NCI-H2171 treated with DMSO at 0.1 percent for 48 hours (cell line): ENCODE data around the gene TXNRD3.

Experiments used
- DNase-seq: peaks from one replicate; lab custom pipeline; 2025; lab: John Stamatoyannopoulos, UW

TXNRD3 gene

DNA sequence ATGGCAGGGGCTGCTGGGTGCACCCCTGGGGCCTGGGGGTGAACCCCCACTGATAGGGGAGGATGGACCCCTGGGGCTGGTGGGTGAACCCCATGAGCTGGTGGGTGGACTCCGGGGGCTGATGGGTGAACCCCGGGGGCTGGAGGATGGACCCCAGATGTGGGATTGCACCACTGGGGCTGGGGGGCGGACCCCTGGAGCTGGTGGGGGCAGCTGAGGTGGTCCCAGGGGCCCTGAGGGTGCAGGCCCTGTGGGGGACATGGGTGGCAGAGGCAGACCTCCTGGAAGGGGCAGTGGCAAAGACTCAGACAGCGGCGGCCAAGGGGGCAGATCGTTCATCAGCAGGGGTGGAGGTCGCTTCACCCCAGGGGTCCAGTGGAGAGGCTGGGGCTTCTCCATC, 17.4 kb upstream of the TXNRD3 start:
- DNase-seq = no peak

DNA sequence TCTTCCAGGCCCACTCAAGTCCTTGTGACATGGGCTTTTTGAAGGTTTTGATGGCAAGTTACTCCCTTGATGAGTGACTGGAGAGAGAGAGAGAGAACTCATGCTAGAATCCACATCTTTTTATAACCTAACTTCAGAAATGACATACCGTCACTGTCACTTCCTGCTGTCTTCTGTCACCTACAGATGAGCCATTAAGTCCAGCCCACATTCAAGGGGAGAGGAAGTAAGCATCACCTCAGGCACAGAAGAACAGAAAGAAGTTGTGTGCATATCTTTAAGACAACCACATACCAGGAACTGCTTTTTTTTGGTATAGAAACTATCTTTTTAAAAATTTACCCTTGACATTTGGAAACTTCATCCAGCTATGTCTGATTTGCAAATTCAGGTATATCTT, 16.6 kb upstream of the TXNRD3 start:
- no peak for DNase-seq

DNA sequence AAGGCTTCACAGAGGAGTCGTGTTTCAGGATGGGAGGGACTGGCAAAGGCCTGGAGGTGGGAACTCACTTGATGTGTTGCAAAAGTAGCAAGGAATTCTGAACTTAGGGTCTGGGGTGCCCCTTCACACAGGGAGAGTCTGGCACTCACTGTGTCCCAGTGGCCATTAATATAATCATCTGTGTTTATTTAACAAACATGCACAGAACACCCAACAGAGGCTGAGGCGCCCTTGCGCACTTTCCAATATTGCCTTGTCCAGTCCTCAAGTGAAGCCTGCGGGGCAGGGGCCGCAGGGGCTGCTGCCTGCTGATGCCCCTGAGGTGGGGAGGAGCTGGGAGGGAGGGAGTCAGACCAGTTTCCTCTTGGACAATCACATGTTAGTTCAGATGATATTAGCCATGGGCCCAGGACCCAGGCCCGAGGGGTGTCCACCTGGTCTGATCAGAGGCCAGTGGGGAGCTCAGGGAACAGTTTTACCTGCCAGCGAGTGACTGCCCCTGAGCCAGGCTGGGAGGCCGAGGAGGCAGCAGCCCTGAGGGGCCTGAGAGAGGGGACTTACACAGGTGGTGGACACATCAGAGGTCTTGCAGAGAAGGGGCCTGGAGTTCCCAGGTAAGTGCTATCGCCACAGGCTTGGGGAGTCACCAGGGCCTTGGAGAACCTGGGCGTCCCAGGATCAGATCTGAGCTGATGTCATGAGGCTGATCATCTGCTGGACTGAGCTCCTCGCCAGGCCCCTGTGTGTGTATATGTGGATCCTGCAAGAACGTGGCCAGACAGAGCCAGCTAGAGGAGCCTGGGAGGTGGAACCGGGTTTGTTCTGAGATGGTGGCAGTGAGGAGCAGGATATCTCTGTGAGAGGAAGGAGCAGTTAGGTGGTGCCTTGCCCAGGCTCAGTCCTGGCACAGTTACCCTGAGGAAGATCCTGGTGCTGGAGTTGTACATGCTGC, 13.8 kb upstream of the TXNRD3 start:
- DNase-seq = no peak

DNA sequence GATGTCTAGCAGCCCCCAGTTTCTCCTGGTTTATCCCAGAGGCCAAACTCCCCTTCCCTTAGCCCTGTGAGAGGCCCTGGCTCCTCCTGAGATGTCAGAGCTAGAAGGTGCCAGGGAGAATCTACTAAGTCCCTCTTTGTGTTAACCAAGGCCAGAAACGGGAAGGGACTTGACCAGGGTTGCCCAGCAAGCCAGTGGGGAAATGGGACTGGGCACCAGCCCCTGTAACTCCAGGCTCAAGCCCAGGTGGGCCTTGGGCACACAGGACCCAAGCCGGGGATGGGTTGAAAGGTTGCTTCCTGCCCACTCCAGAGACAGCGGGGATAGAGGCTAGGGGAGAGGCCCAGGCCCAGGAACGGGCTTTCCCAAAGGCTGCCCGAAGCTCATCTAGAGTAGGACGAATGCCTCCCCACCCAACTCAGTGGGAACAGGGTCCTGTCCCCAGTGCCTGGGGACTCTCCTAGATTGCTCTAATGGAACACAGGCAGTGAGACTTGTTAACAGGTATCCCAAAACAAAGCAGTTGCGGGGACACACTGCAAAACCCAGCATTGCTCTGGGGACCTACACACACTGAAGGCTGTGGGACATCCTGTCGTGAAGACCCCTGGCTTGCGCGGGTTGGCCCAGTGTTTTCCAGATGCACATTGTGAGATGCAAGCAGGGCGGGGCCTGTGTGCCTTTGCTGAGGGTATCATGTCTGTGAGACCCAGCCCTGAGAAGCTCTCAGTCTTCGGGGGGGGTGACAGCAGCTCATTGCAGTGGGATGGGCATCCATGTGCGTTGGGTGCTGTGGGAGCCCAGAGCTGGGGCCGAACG, 12.9 kb upstream of the TXNRD3 start:
- DNase-seq = no peak

DNA sequence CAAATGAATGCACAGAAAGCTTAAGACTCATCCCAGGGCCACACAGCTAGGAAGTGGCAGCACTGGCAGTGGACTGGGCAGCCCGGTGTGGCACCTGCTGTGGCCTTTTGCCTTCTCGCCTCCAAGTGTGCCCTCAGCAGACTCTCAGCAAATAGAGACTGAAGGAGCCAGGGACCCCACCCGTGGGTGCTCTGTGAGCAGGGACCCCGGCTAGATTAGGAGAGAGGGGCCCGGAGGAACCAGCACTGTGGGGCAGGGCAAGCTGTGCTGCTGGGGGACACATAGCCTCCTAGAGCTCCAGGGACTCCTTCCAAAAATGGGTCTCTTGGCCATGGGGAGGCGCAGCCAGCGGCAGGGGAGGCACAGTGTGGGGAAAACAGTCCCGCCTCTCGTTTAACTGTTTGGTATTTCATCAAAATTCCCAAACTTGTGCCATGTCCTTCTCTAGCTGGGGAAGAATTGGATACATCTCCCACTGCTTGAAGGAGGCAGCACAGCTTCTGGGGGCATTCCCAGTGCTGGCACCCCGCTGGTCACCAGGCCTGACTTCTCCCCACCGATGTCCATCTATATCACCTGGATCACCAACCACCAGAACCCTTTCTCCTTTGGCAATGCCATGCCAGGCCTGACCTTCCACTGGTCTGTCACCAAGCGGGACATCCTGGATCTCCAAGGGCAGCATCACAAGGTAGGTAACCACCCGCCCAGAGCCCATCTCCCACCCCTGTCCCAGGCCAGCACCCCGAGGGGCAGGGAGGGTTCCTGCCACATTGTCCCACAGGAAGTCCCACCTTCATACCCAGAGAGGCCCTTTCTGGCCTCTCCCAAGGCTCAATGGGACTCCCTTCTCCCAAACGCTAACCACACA, 12.0 kb upstream of the TXNRD3 start:
- no peak for DNase-seq

DNA sequence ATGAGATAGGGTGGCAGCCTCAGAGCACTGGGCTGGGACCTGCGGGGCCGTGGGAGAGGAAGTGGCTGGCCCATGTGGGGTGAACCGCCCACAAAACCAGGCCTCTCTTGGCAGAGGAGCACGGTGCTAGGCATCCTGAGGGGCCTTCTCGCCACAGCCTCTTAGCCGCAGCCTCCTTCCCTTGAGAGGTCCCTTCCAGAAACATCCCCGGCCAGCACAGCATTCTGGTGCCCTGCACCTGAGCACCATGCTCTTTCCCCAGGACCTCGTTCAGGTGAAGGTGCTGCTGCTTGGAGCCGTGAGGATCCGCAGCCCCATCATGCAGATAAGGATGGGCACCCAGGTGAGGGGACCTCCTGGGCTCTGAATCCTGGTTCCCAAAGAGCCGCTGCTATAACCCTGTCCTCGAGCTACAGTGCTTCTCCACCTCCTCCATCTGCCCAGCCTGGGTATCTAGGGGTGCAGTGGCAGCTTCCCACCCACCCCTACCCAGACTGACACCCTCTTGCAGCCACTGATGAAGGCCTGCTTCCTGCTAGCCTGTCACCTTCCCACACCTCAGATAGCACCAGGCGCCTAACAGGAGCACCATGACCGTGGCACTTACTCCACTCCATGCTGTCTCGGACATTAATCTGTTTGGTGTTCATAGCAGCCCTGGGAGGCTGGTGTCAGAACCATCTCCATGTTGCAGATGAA, 11.2 kb upstream of the TXNRD3 start:
- DNase-seq = no peak

DNA sequence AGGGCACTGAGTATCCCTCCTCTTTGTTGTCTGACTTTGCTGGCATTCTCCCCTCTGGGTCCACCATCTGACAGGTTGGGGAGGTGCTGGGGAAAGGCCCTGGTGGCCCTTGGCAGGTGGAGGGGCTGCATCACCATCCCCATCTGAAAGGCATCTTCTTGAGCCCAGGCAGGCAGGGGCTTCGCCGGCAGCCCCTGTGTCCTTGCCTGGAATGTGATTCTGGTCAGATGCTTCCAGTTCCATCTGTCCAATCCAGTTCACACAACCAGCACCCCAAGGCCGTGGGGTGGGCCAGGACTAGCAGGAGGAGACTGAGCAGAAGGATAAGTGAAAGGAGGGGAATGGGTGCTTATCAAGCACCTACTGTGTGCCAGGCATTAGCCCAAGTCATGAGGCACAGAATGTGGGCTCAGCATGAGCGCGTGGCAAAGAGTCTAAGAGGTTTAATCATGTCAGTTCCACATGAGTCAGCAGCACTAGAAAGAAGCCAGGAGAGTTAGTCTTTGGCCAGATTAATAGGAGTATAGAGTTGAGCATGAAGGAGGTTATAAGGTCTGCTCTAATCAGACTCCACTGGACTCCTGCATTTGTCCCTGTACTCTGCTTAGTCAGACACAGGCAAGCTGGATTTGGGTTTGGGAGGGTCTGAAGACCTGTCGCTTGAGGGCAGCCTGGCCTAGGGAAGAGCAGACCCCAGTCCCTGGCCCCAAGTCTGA, 10.5 kb upstream of the TXNRD3 start:
- no peak for DNase-seq

DNA sequence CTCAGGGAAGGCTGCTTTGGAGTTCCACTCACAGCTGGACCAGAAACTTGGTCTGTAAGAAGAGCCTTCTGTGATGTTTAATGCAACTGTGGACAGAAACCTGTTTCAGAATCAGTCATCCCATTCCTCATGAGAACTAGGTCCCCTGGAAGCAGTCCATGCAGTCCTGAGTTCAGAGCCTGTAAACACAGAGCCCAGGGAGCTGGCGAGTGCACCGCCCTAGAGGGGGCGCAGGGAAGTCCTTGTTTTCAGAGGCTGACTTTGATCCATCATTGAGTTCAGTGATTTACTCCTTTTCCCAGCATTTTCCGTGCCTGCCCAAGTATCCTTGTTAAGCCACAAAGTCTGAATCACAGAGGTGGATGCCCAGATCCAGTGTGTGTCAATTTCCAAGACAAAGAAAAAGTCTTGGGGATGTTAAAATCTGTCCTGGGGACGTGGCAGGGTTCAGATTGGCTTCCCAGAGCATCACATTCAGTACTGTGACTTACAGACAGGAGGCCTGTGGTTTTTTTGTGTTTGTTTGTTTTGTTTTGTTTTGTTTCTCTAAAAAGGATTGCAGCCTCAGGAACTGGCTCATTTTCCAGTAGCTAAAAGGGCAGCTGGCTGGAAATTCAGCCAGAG, 9.8 kb upstream of the TXNRD3 start:
- no peak for DNase-seq

DNA sequence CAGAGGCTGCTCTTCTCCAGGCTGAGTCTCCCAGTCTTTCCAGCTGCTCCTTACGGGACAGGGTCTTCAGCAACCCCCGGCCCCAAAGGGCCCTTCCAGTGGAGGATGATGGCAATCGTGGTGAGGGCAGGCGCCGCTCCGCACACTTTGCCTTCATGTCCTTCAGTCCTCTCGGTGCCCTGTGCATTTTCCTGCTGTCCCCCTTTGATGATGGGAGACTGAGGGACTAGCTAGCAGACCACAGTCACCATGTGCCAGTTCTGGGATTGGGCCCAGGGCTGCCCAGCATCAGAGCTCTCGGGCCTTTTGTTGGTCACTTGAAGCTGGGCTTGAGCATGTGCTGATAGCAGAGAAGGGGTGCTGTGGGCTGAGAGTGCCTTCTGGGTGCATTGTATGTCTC, 8.8 kb upstream of the TXNRD3 start:
- DNase-seq = no peak

DNA sequence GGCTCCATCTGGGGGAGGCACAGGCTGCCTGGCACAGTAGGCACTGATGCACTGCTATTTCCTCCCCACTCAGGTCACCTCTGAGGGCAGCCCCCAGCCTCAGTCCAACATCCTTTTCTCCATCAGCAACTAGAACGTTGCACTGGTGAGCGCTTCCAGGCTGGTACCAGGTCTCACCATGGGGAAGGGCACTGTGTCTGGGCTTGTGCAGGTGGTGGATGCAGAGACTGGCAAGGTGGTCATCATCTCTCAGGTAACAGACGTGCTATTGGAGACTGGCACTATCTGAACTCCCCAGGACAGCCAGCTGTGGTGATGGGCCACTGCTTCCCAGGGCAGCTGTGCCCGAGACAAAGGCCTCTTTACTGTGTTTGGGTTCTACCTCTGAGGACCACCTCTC, 8.3 kb upstream of the TXNRD3 start:
- DNase-seq = no peak

DNA sequence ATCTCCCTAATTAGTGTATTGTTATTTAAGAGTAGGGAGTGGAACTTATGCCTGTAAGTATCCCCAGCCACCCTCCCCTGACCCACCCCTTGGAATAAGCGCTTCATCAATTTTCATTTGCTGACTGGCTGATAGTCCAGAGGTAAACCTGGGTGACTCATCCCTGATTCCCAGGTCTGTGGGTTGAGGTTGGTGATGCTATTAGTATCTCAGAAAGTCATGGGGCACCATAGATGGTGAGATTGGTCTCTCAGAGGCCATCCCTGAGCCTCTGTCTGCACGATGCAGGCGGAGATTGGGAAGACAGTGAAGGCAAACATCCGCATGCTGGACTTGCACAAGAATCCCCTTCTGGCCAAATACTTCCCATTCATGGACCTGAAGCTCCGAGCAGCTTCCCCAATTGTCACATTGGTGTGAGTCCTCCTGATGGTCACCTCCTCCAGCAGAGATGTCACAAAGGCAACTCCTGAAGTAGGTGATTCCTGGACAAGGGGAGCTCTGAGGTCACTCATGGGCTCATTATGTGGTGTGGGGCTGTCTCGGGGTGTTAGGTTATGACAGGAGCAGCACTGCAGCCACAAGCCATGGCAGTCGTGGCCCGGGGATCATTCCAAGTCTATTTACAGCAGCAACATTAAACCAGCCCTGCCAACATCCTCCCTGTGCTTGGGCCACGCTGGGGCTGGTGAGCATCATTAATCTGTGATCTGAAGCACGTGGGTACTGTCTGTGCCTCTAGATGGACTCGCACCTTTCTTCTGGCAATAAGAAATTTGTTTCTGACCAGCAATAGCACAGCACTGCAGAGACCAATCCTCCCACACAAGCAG, 6.8 kb upstream of the TXNRD3 start:
- no peak for DNase-seq

DNA sequence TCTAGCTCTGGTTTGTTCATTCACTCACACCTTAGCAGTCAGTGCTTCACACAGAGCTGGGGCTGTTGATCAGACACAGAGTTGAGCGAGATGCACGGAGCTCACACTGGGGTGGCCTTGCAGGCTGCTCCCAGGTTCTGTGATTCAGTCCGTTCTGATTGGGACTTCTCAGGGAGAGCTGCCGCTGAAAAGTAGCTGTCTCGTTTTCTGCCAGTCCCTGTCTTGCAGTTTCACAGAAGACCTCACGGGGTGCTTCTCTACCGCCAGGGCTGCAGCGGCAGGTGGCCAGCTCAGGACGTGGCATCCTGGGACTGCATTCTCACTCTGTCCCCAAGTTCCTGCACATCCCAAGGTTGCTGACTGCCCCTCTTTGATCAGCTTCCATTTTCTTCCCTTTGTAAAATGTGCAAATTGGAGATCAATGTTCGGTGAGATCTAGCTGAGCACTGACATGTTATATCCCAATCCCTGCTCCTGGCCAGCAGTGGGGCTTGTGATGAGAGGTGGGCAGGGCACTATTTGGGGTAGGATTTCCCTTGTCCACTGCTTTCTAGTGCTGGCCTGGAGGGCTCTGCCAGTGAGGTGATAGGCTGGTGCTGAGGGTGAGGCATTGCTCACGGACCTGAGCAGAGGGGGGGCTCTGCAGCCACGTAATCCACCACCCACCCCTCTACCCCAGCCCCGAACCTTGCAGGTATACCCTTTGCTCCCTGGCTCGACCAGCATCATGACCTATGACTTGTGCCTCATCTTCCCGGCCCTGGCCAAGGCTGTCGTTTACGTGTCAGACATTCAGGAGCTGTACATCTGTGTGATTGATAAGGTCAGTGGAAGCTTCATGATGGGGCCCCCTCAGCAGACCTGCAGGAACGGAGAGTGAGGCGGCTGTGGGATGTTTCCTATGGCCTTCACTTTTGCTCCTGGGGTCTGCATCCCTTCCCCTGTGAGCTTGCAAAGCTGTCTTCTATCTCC, 5.3 kb upstream of the TXNRD3 start:
- DNase-seq = no peak

DNA sequence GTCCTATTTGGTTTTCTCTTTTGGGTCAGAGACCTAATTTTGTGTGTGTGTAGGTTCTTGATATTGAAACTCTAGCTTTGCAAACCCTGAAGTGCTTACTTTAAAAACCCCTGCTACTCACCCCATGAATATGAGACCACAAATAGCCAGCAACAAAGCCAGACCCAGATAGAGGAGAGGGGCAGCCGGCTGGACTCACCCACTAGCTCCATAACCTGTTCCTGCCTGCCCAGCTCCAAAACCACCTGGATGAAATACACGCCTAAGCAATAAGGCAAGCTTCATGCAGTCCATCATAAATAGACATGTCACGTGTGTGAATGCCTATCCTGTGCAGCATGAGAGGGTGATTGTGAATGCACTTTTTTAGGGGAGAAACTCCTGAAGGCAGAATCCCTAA, 3.7 kb upstream of the TXNRD3 start:
- no peak for DNase-seq

DNA sequence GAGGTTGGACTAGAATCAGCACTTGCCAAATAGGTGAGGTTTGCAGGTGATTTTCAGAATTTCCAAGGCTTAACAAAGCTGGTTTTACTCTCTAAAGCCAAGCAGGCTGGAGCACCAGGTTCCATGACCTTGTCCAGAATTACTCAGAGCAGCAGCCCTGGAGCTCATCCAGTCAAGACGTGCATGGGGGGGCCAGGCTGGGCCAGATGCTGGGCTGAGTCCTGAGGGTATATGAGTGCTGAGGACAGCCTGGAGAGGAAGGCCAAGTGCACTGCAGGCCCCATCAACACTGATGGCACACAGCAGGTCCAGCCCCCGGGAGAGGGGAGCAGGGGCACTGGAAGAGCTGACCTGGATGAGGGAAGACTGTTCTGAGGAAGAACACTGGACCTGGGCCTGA, 3.0 kb upstream of the TXNRD3 start:
- DNase-seq = no peak

DNA sequence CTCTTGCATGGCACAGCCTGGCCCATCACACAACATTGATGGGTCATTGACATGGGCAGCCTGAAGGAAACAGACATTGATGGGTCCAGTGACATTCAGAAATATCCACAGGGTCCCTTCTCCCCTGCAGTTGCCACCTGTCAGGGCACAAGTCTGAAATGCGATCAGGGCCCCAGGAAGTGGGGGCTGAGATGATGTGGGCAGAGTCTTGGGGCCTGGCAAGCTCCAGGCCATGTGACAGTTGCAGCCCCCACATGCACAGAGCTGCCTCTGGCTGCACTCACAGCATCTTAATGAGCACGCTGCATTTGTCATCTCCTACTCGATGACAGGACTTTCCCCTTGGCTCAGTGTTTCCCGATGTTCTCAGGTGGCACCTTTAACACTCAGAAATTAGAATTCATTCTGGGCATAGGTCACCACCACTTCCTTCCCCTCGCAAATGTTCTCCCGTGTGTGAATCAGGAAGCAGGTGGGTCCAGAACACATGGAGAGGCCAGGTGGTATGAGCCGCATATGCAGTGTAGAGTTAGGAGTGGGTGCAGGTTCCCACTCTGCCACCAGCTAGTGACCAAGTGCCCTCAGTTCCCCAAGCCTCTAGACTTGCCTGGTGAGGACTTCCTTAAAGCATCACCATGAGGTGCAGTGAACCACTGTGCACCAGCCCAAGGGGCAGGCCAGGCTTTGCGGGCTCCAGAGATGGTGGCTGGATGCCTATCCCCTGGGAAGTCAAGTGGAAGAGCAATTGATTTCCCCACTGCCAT, 1.6 kb upstream of the TXNRD3 start:
- DNase-seq = no peak

DNA sequence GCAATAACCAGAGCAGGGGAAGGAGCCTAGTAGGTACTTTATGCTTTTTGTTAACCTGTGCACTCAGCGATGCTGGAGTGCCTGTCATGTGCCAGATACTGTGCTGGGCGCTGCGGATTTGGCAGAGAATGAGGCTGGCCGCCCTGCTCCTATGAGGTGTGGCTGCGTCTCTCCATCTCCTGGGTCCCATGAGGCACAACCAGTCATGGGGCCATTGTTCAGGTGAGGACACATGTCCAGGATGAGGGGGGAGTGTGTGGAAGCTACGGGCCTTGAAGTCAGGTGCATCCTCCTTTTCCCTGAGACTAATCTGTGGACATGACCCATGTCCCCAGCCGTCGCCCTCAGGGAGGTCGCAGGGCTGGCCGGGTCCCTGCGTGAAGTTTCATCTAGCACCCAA, 963 bp upstream of the TXNRD3 start:
- DNase-seq = no peak

DNA sequence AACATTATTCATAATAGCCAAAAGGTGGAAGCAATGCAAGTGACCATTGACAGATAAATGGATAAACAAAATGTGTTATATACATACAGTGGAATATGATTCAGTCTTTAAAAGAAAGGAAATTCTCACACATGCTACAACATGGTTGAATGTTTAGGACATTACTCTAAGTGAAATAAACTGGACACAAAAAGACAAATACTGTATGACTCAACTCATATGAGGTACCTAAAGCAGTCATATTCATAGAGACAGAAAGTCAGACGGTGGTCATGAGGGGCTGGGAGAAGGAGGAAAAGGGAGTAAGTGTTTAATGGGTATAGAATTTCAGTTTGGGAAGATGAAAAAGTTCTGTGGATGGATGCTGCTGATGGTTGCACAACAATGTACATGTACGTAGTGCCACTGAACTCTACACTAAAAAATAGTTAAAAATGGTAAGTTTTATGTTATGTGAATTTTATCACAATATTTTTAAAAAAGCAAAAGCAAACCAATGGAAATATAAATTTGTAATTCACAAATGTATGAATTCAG, 5.3 kb downstream of the TXNRD3 start:
- no peak for DNase-seq
